ENCODE data around the gene LGI4. TPM values are rescaled to one million over a fixed set of nuclear protein-coding genes. Genes with fewer than 3 reads are reported as not detected.

LGI4 gene
- total RNA-seq, 1 donor from 2014 or later: 0.20 TPM

GRCh38 chr19:35176181-35176570, 41.3 kb upstream of the LGI4 start:
- Histone ChIP-seq H3K27ac (ENCODE audit: low read depth, low read length) (no peak overlapping the region), H3K27me3 (ENCODE audit: insufficient read depth, low read length) (no peaks in the 10 kb centered on the region), H3K9me3 (ENCODE audit: insufficient read depth, low read depth, low read length) (no peaks in the 10 kb centered on the region), H3K79me2 (ENCODE audit: insufficient read depth, low read length) (no peaks in the 10 kb centered on the region), H3K9ac (ENCODE audit: low read length) (no peak overlapping the region), H4K20me1 (ENCODE audit: insufficient read depth, low read length) (no peaks in the 10 kb centered on the region), H3K4me2 (ENCODE audit: low read length) (no peak overlapping the region), H3K36me3 (ENCODE audit: insufficient read depth, low read length) (no peaks in the 10 kb centered on the region), H3K4me1 (ENCODE audit: insufficient read depth, low read length) (no peaks in the 10 kb centered on the region), H3K4me3 (ENCODE audit: insufficient read depth, low read depth, low read length) (no peak overlapping the region), H2AFZ (ENCODE audit: low read depth, low read length) (no peak overlapping the region)
- peaks cover 8% of the 10 kb centered on the region for H3K27me3 Mint-ChIP-seq (ENCODE audit: low read depth, unreplicated experiment)
- H3K4me1 Mint-ChIP-seq (ENCODE audit: low read depth, unreplicated experiment): peaks cover 5% of the 10 kb centered on the region
- H3K36me3 Mint-ChIP-seq (ENCODE audit: low read depth, unreplicated experiment): peaks cover 3% of the 10 kb centered on the region
- FAIRE-seq (no peak), DNase-seq (ENCODE audit: low read depth) (no peak)
- H3K27ac Mint-ChIP-seq (ENCODE audit: unreplicated experiment): no peak overlapping the region
- H3K9me3 Mint-ChIP-seq (ENCODE audit: unreplicated experiment): peaks cover 2% of the 10 kb centered on the region
- TF ChIP-seq EZH2 (IDR thresholded peaks at IDR 0.05; ENCODE audit: insufficient read depth, low read length): no peak
- TF ChIP-seq, protein P1, sequence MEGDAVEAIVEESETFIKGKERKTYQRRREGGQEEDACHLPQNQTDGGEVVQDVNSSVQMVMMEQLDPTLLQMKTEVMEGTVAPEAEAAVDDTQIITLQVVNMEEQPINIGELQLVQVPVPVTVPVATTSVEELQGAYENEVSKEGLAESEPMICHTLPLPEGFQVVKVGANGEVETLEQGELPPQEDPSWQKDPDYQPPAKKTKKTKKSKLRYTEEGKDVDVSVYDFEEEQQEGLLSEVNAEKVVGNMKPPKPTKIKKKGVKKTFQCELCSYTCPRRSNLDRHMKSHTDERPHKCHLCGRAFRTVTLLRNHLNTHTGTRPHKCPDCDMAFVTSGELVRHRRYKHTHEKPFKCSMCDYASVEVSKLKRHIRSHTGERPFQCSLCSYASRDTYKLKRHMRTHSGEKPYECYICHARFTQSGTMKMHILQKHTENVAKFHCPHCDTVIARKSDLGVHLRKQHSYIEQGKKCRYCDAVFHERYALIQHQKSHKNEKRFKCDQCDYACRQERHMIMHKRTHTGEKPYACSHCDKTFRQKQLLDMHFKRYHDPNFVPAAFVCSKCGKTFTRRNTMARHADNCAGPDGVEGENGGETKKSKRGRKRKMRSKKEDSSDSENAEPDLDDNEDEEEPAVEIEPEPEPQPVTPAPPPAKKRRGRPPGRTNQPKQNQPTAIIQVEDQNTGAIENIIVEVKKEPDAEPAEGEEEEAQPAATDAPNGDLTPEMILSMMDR (IDR thresholded peaks at IDR 0.05; ENCODE audit: insufficient read depth, low read depth, low read length): no peak
- H3K4me3 Mint-ChIP-seq (ENCODE audit: unreplicated experiment): no peak overlapping the region

DNA sequence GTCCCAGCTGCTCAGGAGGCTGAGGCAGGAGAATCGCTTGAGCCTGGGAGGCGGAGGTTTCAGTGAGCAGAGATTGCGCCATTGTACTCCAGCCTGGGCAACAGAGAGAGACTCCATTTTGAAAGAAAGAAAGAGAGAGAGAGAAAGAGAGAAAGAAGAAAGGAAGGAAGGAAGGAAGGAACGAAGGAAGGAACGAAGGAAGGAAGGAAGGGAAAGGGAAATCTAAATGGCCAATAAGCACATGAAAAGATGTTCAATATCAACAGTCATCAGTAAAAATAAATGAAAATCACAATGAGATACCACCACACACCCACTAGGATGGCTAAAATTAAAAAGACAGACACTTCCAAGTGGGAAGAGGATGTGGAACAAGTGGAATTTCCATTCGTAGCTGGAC, 39.4 kb upstream of the LGI4 start:
- no peak for FAIRE-seq
- no peak for DNase-seq (ENCODE audit: low read depth)

DNA sequence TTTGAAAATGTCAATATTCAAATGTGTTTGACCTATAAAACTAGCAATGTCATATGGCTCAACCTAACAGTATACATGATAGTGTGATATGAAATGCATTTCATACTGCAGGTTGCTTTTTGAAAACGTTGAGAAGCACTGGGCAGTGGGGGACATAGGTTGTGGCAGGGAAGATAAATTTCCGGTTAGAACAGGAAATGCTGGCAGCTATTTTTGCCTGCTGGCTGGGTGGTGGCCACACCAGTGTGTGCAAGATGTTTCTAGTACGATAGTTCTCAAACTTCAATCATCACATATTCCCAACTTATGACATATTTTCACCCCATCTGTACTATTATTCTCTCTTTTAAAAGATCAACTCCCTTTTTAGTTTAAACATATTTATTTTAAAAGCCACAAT, 36.9 kb upstream of the LGI4 start:
- no peak overlapping the region for H3K27ac Mint-ChIP-seq (ENCODE audit: unreplicated experiment)
- H3K27ac ChIP-seq (ENCODE audit: low read depth, low read length): no peak overlapping the region
- H3K36me3 Mint-ChIP-seq (ENCODE audit: low read depth, unreplicated experiment): peaks cover 8% of the 10 kb centered on the region
- H4K20me1 ChIP-seq (ENCODE audit: insufficient read depth, low read length): no peaks in the 10 kb centered on the region
- peaks cover 2% of the 10 kb centered on the region for H3K9me3 Mint-ChIP-seq (ENCODE audit: unreplicated experiment)
- H3K4me1 ChIP-seq (ENCODE audit: insufficient read depth, low read length): no peaks in the 10 kb centered on the region
- H3K4me3 Mint-ChIP-seq (ENCODE audit: unreplicated experiment): no peak overlapping the region
- H3K9ac ChIP-seq (ENCODE audit: low read length): no peak overlapping the region
- H3K4me3 ChIP-seq (ENCODE audit: insufficient read depth, low read depth, low read length): no peak overlapping the region
- no peak for TF ChIP-seq EZH2 (IDR thresholded peaks at IDR 0.05; ENCODE audit: insufficient read depth, low read length)
- TF ChIP-seq, protein P1 (IDR thresholded peaks at IDR 0.05; ENCODE audit: insufficient read depth, low read depth, low read length): no peak
- no peak for DNase-seq (ENCODE audit: low read depth)
- H3K9me3 ChIP-seq (ENCODE audit: insufficient read depth, low read depth, low read length): no peaks in the 10 kb centered on the region
- H3K36me3 ChIP-seq (ENCODE audit: insufficient read depth, low read length): peaks cover 6% of the 10 kb centered on the region
- no peaks in the 10 kb centered on the region for H3K79me2 ChIP-seq (ENCODE audit: insufficient read depth, low read length)
- no peak overlapping the region for H3K4me2 ChIP-seq (ENCODE audit: low read length)
- FAIRE-seq: no peak
- H3K27me3 Mint-ChIP-seq (ENCODE audit: low read depth, unreplicated experiment): no peaks in the 10 kb centered on the region
- H3K4me1 Mint-ChIP-seq (ENCODE audit: low read depth, unreplicated experiment): peaks cover 7% of the 10 kb centered on the region
- H3K27me3 ChIP-seq (ENCODE audit: insufficient read depth, low read length): no peaks in the 10 kb centered on the region
- no peak overlapping the region for H2AFZ ChIP-seq (ENCODE audit: low read depth, low read length)

More for the DNA sequence above, 39.4 kb upstream of the LGI4 start:
- Histone ChIP-seq H3K4me1 (ENCODE audit: insufficient read depth, low read length) (no peaks in the 10 kb centered on the region), H4K20me1 (ENCODE audit: insufficient read depth, low read length) (no peaks in the 10 kb centered on the region), H3K36me3 (ENCODE audit: insufficient read depth, low read length) (no peaks in the 10 kb centered on the region), H3K79me2 (ENCODE audit: insufficient read depth, low read length) (no peaks in the 10 kb centered on the region), H3K9ac (ENCODE audit: low read length) (no peak overlapping the region), H2AFZ (ENCODE audit: low read depth, low read length) (no peak overlapping the region), H3K27ac (ENCODE audit: low read depth, low read length) (no peak overlapping the region), H3K4me3 (ENCODE audit: insufficient read depth, low read depth, low read length) (no peak overlapping the region), H3K4me2 (ENCODE audit: low read length) (no peak overlapping the region), H3K9me3 (ENCODE audit: insufficient read depth, low read depth, low read length) (no peaks in the 10 kb centered on the region), H3K27me3 (ENCODE audit: insufficient read depth, low read length) (no peaks in the 10 kb centered on the region)
- H3K36me3 Mint-ChIP-seq (ENCODE audit: low read depth, unreplicated experiment): peaks cover 5% of the 10 kb centered on the region
- H3K27me3 Mint-ChIP-seq (ENCODE audit: low read depth, unreplicated experiment): peaks cover 7% of the 10 kb centered on the region
- peaks cover 2% of the 10 kb centered on the region for H3K9me3 Mint-ChIP-seq (ENCODE audit: unreplicated experiment)
- no peak overlapping the region for H3K4me3 Mint-ChIP-seq (ENCODE audit: unreplicated experiment)
- no peak for TF ChIP-seq EZH2 (IDR thresholded peaks at IDR 0.05; ENCODE audit: insufficient read depth, low read length)
- TF ChIP-seq, protein P1 (IDR thresholded peaks at IDR 0.05; ENCODE audit: insufficient read depth, low read depth, low read length): no peak
- peaks cover 5% of the 10 kb centered on the region for H3K4me1 Mint-ChIP-seq (ENCODE audit: low read depth, unreplicated experiment)
- H3K27ac Mint-ChIP-seq (ENCODE audit: unreplicated experiment): no peak overlapping the region
